HL-60/S4 treated with phorbol 12-myristate 13-acetate at 8.2 ng/mL for 4 days and 3 days (cell line): ENCODE data around the gene CCDC40.
"Not testable (repeated sequence)": the region's sequence is repeated elsewhere in the genome, so short reads cannot be mapped to it uniquely, and the experiment has no call there.

ENCODE experiments used
- in situ Hi-C: fragments of 300-500 bp; cut with MboI; formaldehyde crosslinking; loops from 2 replicates; pipeline ENCODE4 v1.15.0; 2022; ENCODE audit warnings: low sequenced_read_pairs

Gene CCDC40

DNA sequence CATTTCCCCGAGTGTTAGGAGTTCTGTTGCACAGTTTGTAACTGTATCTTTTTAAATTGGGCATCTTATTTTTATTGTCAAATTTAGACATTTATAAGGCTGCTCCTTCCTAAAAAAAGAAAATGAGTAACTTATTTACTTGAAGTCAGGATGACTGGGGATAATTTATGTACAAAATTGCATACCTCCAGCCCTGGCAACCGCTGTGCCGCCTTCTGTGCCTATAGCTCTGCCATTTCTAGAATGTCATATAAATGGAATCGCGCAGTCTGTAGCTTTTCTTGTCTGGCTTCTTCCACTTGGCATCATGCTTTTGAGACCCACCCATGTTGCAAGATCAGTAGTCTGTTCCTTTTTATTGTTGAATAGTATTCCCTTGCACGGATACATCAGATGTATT is 36.0 kb downstream of the CCDC40 start:
- in situ Hi-C loops: no loop called here

GRCh38 chr17:80080081-80080480 is 43.6 kb downstream of the CCDC40 start:
- in situ Hi-C loops: no loop called here

GRCh38 chr17:80081596-80081995 is 45.2 kb downstream of the CCDC40 start:
- in situ Hi-C loops: no loop called here

DNA sequence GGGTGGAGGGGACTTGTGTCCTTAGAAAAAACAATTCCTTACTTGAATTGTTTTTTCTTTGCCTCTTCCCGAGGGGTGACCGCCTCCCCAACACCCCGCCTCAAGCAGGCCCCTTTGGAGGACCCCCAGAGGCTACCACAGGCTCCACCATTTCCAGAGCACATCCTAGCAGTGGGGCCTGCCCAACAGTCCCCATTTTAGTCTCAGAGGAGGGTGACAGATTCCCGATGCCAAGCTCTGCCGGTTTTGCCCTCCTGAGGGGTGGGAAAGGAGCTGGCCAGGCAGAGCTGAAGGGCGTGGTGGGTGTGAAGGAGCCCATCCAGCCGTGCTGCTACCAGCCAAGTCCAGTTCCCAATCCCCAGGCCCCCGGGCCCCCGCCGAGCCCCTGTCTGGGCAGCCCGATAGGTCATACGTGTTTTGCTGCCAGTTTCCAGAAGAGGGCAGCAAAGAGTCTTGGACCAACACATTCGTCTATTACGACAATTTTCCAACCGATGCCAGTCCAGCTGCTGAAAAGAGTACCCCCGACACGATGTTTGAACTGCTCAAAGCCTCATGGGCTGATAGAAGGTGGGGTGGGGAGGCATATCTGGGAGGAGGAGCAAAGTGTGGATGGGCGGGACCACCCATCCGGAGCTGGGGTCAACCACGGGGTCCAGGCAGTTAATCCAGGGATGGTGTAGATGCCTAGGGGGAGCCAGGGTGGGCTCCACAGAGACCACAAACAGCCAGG is 46.1 kb downstream of the CCDC40 start:
- in situ Hi-C loops: no loop called here

- in situ Hi-C loops: no loop called here
Measured at GRCh38 chr17:80083136-80083661, 46.8 kb downstream of the CCDC40 start.

DNA sequence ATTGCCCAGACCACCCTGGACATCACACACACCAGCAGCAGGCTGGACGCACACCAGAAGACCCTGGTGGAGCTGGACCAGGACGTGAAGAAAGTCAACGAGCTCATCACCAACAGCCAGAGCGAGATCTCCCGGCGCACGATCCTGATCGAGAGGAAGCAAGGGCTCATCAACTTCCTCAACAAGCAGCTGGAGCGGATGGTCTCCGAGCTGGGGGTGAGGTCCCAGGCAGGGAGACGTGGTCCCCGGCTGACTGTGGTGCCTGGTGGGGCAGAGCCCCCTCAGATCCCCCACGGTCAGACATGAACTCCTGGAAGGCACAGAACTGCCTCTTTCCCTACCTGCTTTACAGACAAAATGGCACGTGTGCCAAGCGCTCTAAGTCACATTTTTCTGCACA is 48.3 kb downstream of the CCDC40 start:
- in situ Hi-C loops: no loop called here

GRCh38 chr17:80086081-80086480 is 49.6 kb downstream of the CCDC40 start:
- in situ Hi-C loops: no loop called here

DNA sequence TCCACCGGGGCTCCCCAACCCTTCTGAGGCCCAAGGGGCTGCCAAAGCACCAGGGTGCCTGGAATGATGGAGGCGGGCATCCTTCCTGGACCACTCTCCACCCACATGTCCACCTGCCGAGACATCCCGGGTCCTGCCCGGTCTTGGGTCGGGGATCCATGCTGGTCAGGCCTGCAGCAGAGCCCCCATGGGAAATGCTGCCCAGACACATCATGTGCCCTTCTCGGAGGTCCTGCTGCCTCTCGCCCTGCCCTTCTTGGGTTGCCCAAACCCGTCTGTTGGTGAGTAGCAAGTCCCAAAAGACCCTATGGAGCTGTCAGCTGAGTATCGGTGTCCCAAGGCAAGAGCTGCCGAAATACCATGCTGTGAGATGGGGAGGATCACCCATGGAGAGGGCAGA is 50.2 kb downstream of the CCDC40 start:
- in situ Hi-C loops: no loop called here

DNA sequence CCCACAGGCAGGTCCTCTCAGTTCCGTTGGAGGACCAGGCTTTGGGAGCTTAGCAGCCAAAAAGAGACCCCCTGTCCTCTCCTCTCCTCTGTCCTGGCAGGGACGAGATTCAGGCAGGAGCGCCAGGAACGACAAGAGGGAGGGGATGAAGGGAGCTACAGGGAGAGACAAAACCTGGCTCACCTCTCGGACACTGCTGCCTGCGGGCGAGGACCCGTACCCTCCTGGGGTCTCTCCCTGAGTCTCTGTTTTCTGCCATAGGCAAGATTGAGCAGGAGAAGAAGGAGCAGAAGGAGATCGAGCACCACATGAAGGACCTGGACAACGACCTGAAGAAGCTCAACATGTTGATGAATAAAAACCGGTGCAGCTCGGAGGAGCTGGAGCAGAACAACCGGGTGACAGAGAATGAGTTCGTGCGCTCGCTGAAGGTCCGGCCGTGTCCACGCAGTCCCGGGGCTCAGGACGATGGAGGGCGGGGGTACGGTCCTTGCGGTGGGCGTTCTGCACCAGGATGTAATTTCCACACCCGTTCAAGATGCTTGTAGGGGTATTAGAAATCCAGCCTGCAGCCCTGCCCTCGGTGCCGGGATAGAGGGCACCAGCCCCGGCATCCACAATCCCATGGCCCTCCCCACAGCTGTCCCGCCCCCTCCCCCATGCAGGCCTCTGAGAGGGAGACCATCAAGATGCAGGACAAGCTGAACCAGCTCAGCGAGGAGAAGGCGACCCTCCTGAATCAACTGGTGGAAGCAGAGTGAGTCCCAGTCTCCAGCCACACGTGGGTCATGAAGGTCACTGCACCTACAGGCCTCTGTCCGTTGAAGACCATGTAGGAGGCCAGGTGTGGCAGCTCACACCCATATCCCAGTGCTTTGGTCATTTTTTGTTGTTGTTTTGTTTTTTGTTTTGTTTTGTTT is 51.2 kb downstream of the CCDC40 start:
- in situ Hi-C loops: no loop called here

- in situ Hi-C loops: no loop called here
Measured at GRCh38 chr17:80089762-80090161, 53.3 kb downstream of the CCDC40 start.

- in situ Hi-C loops: not testable (repeated sequence)
Measured at GRCh38 chr17:80090164-80090563, 53.7 kb downstream of the CCDC40 start.

DNA sequence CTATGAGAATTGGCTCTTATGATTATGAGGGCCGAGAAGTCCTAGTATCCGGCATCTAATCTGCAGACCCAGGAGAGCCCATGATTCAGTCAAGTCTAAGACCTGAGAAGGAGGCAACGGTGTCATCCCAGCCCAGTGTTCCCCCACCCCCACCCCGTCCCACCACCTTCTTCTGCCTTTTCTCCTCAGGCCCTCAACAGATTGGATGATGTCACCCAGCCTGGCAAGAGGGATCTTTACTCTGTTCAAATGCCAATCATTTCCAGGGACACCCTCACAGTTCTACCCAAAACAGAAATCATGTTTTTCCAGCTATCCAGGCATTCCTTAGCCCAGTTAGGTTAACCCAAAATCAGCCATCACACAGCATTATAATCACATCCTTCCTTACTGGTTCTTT is 54.9 kb downstream of the CCDC40 start:
- in situ Hi-C loops: no loop called here

- in situ Hi-C loops: no loop called here
Measured at GRCh38 chr17:80092959-80093358, 56.5 kb downstream of the CCDC40 start.

- in situ Hi-C loops: no loop called here
Measured at GRCh38 chr17:80095038-80095843, 58.8 kb downstream of the CCDC40 start.

DNA sequence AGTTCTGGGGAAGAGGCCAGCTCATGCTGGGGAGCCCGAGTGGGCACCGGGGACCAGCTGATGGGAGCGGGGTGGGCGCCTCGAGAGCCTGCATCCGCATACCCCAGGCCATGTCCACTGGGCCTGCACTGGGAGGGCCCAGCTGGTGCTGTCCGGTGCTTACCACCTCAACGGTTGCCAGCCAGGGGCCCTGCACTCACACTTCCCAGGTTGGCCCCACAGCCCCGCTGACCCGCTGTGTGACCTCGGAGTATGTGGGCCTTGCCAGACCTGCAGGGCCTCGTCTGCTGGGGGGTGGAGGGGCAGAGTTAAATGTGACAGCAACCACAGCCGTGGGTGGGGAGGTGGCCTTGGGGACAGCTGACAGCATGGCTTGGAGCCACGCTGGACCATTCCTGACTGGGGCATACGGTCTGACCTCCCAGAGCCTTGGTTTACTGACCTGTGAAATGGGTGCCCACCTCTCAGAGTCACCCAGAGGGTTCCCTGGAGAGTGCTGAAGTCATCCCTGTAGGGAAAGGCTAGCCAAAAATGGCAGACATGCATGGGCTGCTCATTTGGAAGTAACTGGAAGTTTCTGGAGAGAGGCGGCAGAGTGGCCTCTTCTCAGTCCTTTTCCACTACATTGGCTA is 59.5 kb downstream of the CCDC40 start:
- in situ Hi-C loops: no loop called here

- in situ Hi-C loops: no loop called here
Measured at GRCh38 chr17:80096561-80097021, 60.1 kb downstream of the CCDC40 start.

- in situ Hi-C loops: no loop called here
Measured at GRCh38 chr17:80097127-80097621, 60.7 kb downstream of the CCDC40 start.

- in situ Hi-C loops: no loop called here
Measured at GRCh38 chr17:80097844-80098691, 61.6 kb downstream of the CCDC40 start.

GRCh38 chr17:80099291-80100034 is 63.0 kb downstream of the CCDC40 start:
- in situ Hi-C loops: no loop called here
